Activated T-cell treated with anti-CD3 and anti-CD28 coated beads, Interleukin-2, amount 50 U/mL, for 48 hours (primary cell): ENCODE results near the gene SZRD1.
A peak's percentile ranks its signal among the peaks of the same experiment; 100 is the strongest.

Source experiments
- DNase-seq, 2 experiments: peaks; one replicate each; pipeline ENCODE4 v3.0.0-alpha.2; 2020

Gene SZRD1

DNA sequence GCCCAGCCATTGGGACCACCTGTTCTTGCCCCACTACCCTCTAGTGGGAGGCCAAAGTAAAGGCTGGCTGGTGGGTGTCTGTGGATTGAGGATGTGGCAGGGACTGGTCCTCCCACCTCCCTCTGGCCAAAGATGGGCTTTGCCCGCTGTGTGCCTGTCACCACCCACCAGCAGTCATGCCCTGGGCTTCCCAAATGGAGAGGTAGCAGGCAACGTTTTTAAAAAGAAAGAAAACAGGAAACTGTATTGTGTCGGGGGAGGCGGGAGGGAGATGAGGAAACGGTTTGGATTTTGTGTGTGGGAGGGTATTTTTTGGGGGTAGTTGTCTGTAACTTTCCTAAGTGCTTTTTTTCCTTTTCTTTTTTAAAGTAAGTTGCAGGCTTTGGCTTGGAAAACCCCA lies 30.1 kb downstream of the SZRD1 start:
- no peak for DNase-seq

DNA sequence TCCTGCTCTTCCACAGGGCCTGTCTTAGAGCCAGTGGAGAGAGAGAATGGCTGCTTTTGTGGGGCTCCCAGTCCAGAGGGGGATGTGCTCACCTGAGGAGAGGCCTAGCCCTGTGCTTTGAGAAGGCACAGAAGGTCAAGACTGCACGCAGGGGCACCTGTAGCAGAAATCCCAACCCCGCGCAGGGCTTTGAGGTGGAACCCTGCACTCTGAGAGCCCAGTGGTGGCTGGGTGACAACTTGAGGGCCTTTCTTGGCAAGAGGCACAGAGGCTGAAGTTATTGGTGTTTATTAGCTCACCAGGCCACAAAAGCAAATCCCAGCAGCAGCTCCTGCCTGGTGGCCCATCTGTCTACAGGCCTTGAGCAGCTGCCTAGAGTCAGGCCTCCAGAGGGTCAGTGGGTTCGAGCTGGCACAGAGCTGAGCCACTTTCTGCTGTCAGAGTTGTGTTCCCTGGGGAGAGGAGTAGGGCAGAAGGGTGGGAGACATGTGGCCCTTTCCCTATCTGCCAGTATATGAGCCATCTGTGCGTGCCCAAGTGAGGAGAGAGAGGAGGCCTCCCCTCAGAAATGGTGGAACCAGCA lies 31.4 kb downstream of the SZRD1 start:
- DNase-seq: no peak

DNA sequence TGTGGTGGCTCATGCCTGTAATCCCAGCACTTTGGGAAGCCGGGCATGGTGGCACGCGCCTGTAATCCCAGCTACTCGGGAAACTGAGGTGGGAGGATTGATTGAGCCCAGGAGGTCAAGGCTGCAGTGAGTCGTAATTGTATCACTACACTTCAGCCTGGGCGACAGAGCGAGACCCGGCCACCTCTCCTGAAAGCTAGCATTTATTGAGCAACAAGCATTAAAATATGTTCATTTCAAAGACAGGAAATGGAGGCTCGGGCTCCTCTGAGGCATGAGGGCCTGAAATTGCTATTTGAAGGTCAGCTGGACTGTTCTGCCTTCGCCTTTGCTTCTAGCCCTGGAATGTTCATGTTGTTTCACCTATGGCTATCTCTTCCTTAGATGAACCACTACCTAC lies 35.7 kb downstream of the SZRD1 start:
- no peak for DNase-seq

DNA sequence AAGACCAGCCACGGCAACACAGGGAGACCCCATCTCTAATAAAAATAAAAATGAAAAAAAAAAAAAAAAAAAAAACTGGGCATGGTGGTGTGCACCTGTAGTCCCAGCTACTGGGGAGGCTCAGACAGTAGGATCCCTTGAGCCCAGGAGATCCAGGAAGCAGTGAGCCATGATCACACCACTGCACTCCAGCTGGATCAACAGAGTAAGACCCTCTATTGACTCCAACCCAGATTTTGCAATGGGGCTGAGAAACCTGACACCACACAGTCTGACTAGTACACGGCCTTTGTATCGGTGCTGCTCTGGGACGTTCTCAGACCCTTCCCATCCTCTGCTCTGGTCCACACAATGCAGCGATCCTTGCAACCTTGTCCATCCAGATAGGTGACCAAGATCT lies 38.4 kb downstream of the SZRD1 start:
- DNase-seq: no peak

DNA sequence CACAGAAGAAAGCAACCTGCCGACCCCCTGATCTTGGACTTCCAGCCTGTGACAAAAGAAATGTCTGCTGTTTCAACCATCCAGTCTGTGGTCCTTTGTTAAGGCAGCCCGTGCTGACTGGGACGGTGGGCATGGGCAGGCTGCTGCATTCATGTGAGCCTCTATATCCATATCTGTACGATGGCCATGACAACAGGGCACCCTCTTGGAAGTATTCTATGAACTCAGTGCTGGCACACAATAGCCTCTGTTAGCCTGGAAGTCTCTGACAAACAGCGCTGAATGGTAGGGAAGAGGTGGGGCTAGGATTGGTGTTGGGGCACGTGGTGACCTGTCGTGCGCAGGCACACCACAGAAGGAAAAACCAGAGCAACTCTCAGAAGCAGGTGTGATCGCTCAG lies 39.8 kb downstream of the SZRD1 start:
- no peak for DNase-seq

DNA sequence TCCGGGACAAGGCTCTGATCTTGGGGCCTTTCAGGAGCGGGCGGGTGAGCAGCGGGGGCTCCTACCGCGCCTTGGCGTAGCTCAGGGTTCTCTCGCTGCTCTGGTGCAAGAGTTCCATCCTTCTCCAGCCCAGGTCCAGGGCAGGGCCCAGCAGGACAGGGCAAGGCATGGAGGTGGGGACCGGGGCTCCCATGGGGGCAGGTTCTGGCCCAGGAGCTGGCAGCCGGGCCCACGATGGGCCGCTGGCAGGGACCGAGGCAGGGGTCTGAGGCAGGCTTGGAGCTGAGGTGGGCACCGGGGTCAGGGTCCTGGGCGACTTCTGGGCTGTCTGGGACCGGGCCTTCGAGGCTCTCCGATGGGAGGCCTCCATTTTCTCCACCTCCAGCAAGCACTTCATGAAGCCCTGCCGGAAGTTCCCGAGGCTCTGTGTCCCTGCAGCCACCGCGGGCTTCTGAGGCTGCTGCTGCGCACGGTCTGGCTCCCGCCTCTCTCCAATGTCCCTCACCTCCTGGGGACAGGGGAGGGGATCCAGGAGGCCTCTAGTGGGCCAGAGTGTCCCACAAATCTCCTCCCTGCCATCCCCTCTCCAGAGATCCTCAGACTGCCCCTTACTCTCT lies 42.6 kb downstream of the SZRD1 start:
- no peak for DNase-seq

DNA sequence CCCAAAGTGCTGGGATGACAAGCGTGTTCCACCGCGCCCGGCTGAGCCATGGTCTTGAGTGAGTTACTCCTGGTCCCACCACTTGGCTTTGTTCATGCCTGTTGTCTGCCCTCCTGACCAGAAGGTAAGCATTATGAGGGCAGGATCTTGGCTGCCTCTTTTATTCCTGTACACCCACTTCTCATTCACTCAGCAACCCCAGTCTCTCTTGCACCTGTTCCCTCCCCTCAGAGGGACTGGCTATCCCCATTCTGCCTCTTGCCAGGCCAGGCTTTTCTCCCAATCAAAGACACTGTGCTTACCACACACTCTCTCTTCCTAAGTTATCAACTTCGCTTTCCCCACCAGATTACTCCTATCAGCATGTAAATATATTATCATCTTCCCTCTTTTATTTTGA lies 43.8 kb downstream of the SZRD1 start:
- DNase-seq: no peak

DNA sequence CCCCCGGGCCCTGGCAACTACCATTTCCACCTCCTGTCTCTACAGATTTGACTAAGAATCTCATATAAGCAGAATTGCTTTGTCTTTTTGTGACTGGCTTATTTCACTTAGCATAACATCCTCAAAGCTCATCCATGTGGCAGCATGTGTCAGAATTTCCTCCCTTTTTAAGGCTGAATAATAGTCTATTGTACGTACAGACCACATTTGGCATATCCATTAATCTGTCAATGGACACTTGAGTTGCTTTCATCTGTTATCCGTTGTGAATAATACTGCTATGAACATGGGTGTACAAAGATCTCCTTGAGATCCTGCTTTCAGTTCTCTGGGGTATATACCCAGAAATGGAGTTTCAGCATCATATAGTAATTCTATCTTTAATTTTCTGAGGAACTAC lies 46.1 kb downstream of the SZRD1 start:
- DNase-seq: no peak

DNA sequence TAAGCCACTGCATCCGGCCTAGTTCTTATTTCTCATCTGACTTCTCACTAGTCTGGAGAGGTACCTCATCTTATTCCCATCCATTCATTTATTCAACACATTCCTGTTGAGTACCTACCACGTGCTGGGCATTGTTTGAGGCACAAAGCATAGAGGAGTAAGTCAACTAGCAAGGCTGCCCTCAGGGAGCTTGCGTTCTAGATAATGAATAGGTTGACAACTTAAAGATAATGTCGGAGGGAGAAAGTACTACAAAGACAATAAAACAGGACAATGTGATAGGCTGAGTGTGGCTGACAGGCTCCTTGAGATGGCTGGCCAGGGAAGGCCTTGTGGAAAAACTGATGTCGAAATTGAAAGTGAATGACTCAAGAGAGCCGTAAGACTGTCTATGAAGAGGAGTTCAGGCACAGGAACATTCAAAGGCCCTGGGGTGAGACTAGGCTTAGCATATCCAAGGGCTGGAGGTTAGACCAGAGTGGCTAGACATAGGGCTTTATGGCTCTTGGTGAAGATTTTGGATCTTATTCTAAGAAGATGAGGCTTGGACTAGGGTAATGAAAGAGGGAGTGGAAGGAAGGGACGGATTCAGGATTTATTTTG lies 51.9 kb downstream of the SZRD1 start:
- DNase-seq: peak in 1 of 2 experiments; percentile 35

DNA sequence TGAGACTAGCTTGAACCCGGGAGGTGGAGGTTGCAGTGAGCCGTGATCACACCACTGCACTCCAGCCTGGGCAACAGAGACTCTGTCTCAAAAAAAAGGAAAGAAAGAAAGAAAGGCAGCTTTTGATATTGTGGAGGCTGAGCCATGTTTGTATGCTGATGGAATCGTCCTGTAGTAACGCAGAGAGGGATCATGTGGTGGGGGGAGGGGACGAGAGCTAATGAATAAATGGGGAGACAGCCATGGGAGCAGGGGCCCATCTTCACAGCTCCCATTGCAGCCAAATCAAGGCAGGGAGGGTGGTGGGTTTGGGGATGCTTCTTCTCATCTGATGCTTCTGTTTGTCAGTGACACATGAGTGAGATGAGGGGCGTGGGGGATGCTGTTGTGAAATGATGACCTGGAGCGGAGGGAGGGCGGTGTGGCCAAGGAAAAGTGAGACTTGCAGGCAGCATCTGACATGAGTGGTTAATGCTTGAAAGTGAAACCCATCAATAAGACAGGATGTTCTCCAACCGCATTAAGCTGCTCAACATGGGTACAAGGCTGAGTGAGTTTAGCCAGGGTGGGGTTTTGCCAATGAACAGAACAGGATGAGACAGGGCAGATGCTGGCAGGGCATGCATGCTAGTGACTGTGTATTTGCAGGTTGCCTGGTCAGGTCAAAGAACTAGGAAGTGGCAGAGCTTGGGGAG lies 53.5 kb downstream of the SZRD1 start:
- peak; percentile 76 to 78 for DNase-seq

DNA sequence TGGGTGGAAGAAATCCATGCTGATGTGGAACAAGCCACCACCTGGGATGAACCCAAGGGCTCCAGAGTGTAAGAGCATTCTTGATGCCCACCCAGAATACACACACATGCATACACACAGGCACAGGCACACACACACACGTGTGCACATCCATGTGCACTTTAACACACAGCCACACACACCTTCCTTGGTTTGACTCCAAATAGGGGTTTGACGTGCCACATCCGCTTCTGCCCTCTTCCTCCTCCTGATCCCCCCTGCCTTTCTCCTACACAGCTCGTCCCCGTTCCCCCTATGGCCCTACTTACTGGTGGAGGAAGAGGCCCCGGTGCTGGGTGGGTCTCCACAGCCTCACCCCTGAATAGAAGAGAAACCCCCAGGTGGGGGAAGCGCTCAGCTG lies 54.2 kb downstream of the SZRD1 start:
- DNase-seq: no peak

DNA sequence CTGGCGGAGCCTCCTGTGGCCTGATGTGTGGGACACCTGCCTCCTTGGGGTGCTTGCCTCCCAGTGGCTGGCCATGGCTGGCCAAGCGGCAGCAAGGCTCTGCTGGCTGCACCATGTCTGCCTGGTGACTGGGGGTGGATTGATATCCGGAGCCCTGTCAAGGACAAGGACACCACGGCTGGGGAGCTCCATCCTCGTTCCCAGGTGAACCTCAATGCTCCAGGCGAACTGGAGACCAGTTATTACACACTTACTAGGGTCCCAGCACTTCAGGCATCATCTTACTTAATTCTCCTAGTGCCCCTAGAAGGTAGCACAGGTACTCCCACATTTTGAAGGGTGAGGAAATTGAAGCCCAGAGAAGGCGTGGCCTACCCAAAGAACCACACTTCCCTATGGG lies 55.0 kb downstream of the SZRD1 start:
- DNase-seq: no peak

DNA sequence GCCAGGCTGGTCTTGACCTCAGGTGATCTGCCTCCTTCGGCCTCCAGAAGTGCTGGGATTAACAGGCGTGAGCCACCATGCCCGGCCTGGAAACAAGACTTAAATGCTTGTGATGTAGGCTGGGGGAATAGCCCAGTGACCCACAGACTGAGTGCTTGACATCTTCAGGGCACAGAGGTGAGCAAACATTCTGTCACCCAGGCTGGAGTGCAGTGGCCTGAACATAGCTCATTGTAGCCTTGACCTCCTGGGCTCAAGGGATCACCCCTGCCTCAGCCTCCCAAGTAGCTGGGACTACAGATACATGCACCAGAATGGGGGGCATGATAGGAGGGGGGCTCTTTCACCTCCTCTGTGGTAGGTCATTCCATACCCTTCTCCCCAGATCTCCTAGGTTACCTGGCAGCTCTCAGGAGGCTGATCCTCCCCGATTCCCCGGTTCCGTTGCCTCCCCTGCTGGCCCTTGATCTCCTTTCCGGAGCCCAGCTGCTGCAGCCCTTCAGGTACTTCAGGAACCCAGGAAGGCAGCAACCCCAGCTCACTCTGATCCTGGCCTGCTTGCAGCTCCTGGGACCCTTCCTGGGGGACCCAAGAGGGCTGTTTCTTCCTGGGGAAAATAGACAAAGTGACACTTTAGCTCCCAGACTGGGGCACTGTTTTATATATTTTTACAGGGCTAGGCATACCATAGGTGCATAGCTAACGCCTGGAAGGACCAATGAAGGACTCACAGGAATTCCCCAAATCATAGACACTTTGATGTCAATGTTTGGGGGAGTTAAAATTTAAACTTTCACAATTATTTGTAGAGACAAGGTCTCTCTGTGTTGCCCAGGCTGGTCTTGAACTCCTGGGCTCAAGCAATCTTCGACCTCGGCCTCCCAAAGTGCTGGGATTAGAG lies 58.3 kb downstream of the SZRD1 start:
- DNase-seq: no peak

DNA sequence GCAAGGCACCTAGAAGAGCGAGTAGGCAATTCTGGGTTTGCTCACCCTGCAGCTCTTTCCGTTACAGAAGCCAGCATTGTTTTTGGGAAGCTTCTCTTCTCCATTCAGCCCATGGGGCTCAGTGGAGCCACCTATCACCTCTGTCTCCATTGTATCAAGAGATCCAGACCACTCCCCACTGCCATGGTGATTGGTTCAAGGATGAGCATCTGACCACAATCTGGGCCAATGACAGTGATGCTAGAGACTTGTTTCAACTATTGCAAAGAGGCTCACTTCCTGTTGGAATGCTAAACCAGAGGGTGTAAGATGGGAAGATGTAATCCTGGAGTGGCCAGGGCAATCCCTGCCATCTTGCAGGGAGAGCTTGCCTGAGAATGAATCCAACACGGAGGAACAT lies 63.6 kb downstream of the SZRD1 start:
- no peak for DNase-seq

DNA sequence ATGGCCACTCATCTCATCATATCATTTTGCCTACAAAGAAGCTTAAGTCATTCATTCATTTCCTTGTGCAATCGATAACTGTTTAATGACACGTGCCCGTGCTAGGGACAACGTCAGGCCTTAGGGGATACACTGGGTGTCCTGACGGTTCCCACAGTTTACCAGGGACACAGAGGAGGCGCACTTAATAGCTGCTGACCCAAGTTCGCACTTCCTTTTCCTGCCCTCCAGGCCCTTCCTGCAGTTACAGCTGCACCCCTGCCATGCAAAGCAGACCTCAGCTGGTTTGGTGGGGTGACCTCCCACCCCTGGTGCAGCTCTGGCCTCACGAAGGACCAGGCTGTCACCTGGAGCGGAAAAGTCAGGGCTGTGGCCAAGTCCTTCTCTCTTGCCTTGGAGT lies 66.0 kb downstream of the SZRD1 start:
- no peak for DNase-seq

DNA sequence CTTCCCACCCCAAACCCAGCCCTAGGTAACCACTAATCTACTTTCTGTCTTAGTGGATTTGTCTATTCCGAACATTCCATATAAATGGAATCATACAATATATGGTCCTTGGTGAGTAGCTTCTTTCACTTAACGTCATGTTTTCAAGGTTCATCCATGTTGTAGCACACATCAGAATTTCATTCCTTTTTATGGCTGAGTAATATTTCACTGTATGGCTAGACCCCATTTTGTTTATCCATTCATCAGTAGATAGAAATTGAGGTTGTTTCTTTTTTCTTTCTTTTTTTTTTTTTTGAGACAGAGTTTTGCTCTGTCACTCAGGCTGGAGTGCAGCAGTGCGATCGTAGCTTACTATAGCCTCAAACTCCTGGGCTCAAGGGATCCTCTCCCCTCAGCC lies 67.0 kb downstream of the SZRD1 start:
- no peak for DNase-seq

DNA sequence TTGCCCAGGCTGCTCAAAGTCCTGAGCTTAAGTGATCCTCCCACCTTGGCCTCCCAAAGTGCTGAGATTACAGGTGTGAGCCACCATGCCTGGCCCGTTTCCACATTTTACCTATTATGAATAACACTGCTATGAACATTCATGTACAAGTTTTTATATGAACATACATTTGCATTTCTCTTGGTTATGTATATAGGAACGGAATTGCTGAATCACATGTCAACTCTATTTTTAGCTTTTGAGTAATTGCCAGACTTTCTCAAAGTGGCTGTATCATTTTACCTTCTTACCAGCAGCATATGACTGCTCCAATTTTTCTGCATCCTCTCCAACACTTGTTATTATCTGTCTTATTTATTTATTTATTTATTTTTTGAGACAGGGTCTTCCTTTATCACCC lies 67.5 kb downstream of the SZRD1 start:
- DNase-seq: no peak

DNA sequence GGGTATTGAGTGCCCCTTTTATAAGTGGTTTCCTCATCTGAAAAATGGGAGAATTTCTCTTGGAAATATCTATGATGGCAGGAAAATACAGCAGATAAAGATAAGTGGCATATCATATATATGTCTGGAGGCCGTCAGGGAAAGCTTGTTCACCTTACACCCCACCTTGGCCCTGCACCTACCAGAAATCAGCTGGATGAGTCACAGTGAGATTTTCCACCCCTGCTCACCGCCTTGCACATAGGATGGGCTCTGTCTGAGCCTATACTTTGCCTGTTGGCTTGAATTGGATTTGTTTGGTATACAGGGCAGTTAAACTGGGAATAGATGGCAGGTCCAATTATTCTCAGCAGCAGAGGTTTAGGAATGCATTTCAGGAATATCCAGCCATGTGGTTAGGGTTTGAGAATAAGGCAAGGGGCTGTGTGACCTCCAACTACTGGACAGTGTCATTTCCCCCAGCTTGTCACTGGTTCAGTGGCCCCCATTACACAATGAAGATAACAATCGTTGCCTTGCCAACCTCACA lies 70.0 kb downstream of the SZRD1 start, which contains the start of gene SPATA21:
Gene SPATA21, minus strand, starts transcription at position 479 of the 529 bp plus-strand sequence. CDS start 6,053 bp downstream, outside the sequence.
- DNase-seq: no peak

DNA sequence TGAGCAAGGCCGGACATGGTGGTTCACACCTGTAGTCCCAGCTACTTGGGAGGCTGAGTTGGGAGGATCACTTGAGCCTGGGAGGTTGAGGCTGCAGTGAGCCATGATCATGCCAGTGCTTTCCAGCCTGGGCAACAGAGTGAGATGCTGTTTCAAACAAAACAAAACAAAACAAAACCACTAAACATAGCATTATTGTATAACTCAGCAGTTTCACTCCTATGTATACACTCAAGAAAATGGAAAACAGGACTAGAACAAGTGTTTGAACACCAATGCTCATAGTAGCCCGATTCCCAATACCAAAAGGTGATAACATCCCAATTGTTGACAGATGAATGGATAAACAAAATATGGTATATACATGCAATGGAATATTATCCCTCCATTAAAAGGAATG lies 71.5 kb downstream of the SZRD1 start:
- no peak for DNase-seq

DNA sequence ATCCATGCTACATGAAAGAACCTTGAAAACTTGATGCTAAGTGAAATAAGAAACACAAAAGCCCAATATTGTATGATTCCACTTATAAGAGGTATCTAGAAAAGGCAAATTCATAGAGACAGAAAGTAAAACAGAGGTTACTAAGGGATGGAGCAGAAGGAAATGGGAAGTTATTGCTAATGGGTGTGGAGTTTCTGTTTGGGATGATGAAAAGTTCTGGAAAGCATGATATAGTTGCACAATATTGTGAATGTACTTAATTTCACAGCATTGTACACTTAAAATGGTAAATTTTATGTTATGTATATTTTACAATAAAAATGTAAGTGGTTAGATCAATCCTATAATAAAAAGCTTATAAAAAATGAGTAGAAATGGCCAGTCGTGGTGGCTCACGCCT lies 71.9 kb downstream of the SZRD1 start:
- no peak for DNase-seq

DNA sequence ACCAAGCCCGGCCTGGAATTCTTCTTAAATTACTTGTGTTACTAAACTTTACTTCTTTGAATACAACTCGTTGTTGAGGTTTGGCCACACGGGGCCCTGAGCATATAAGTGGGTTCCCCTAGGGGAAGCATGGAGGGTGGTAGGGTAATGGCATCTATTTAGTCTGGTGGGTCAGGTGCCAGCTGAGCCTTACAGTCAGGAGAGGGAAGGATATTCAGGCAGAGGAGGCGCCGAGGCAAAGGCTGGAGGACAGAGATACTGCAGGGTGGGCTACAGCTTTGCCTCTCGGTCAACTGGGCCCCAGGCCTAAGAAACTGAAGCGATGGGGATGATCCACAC lies 73.1 kb downstream of the SZRD1 start:
- DNase-seq: no peak

DNA sequence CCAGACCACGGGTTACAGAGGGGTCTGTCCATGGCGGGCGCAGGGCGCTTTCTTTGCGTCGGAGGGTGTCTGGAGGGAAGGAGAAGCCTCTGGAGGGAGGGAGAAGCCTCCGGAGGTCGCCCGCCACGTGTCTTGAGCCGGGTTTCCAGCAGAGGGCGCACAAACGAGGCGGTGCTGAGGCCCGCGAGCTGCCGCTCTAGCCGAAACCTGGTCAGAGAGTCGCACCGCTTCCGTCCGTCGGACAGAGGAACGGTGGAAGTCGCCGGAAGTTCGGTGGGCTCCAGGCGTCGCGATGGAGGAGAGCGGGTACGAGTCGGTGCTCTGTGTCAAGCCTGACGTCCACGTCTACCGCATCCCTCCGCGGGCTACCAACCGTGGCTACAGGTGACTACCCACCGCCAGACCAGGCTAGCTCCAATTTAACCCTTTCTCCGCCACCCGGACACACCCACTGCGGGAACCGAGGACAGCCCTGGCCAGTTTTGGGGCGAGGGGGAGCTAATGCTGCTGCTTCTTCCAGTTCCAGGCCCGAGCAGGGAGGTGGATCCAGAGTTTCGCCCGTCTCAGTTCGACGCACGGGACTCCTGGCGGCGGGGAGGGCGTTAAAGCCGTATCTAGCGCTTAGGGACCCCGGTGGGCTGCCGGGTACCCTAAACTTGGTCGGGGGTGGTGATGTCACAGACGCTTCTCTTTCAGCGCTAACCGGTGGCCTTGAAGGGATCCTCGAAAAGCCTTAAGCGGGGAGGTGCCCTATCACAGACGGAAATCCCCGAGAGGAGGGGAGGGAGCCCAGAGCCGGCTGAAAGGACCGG lies 73.6 kb downstream of the SZRD1 start, which contains the start of gene NECAP2:
Gene NECAP2, plus strand, starts transcription at position 255 of the 812 bp plus-strand sequence. Its CDS starts 38 bp downstream, at position 293.
- DNase-seq: peak; percentile 98
